MM.1S (cell line): Measurements from ENCODE around the gene ZNF771.

Experiments used
- DNase-seq: peaks from one replicate; pipeline ENCODE4 v3.0.0-alpha.2; 2015
- H2AFZ ChIP-seq: fragments of 300-600 bp; sonication (generic); 2 replicates; pipeline ENCODE4 v1.6.0; 2016; ENCODE audit warnings: antibody characterized with exemption, low read length
- H3F3A ChIP-seq: fragments of 300-600 bp; sonication (generic); 2 replicates; pipeline ENCODE4 v1.6.1; 2016; ENCODE audit warnings: mild to moderate bottlenecking, antibody characterized with exemption, low read length, moderate library complexity, mixed read lengths; ENCODE audit not compliant: insufficient read depth
- H3K27ac ChIP-seq: fragments of 300-600 bp; sonication (generic); 2 replicates; pipeline ENCODE4 v1.5.1; 2016; ENCODE audit warnings: mild to moderate bottlenecking, low read length
- H3K27me3 ChIP-seq: fragments of 300-600 bp; sonication (generic); replicated peaks from 2 replicates; pipeline ENCODE4 v1.6.0; 2016; ENCODE audit warnings: low read length; ENCODE audit not compliant: insufficient read depth
- H3K36me3 ChIP-seq: fragments of 300-600 bp; sonication (generic); replicated peaks from 2 replicates; pipeline ENCODE4 v1.6.1; 2016; ENCODE audit warnings: mild to moderate bottlenecking, low read length, mixed read lengths; ENCODE audit not compliant: insufficient read depth
- H3K4me1 ChIP-seq: fragments of 300-600 bp; sonication (generic); 2 replicates; pipeline ENCODE4 v1.6.1; 2016; ENCODE audit warnings: low read length, mixed read lengths
- H3K4me2 ChIP-seq: fragments of 300-600 bp; sonication (generic); 2 replicates; pipeline ENCODE4 v1.6.0; 2016; ENCODE audit warnings: low read depth, low read length
- H3K4me3 ChIP-seq: fragments of 300-600 bp; sonication (generic); 2 replicates; pipeline ENCODE4 v1.5.1; 2016; ENCODE audit warnings: low read length, mixed read lengths
- H3K79me2 ChIP-seq: fragments of 300-600 bp; sonication (generic); 2 replicates; pipeline ENCODE4 v1.6.1; 2016; ENCODE audit warnings: mixed run types, low read length, mixed read lengths
- H3K9ac ChIP-seq: fragments of 300-600 bp; sonication (generic); 2 replicates; pipeline ENCODE4 v1.6.1; 2016; ENCODE audit warnings: low read length, mixed read lengths
- H3K9me2 ChIP-seq: fragments of 300-600 bp; sonication (generic); replicated peaks from 2 replicates; pipeline ENCODE4 v1.6.1; 2016; ENCODE audit warnings: mild to moderate bottlenecking, low read length, mixed read lengths; ENCODE audit not compliant: insufficient read depth
- H3K9me3 ChIP-seq: fragments of 300-600 bp; sonication (generic); replicated peaks from 2 replicates; pipeline ENCODE4 v1.6.1; 2016; ENCODE audit warnings: mild to moderate bottlenecking, low read length, mixed read lengths; ENCODE audit not compliant: insufficient read depth
- H4K20me1 ChIP-seq: fragments of 300-600 bp; sonication (generic); 2 replicates; pipeline ENCODE4 v1.6.1; 2016; ENCODE audit warnings: mild to moderate bottlenecking, low read length, moderate library complexity, mixed read lengths; ENCODE audit not compliant: insufficient read depth
- CTCF ChIP-seq: fragments of 300-600 bp; sonication (generic); IDR thresholded peaks from 2 replicates; pipeline ENCODE4 v1.5.1; 2016; ENCODE audit warnings: antibody characterized with exemption, low read length, mixed read lengths
- EZH2 ChIP-seq: fragments of 300-600 bp; sonication (generic); optimal IDR thresholded peaks from 2 replicates; pipeline ENCODE3; 2017; ENCODE audit warnings: low read depth, mild to moderate bottlenecking, antibody characterized with exemption, low read length, mixed read lengths
- EZH2phosphoT487 ChIP-seq: fragments of 300-600 bp; sonication (generic); IDR thresholded peaks from 2 replicates; pipeline ENCODE4 v1.6.1; 2018; ENCODE audit warnings: antibody characterized with exemption, low read length

ZNF771 gene

GRCh38 chr16:30444231-30445148, 37.1 kb downstream of the ZNF771 start:
- Histone ChIP-seq H3K27ac (no peak overlapping the region), H3K9ac (peak overlapping the region; percentile 86; the same call in 1 of the 2 replicates), H2AFZ (peak overlapping the region; percentile 83), H3K36me3 (no peaks in the 10 kb centered on the region), H3K4me3 (peak overlapping the region; percentile 81), H3K27me3 (no peaks in the 10 kb centered on the region), H3K9me2 (no peaks in the 10 kb centered on the region), H3K79me2 (peaks cover 16% of the 10 kb centered on the region), H3K4me1 (peaks cover 13% of the 10 kb centered on the region), H3K9me3 (no peaks in the 10 kb centered on the region), H3F3A (no peaks in the 10 kb centered on the region), H4K20me1 (no peaks in the 10 kb centered on the region), H3K4me2 (peak overlapping the region; percentile 88)
- TF ChIP-seq CTCF (no peak), EZH2 (no peak), EZH2phosphoT487 (no peak)
- DNase-seq = no peak

GRCh38 chr16:30445149-30445407, 37.7 kb downstream of the ZNF771 start:
- Histone ChIP-seq H3K4me3 (peak overlapping the region; percentile 81), H2AFZ (peak overlapping the region; percentile 83), H3K27me3 (no peaks in the 10 kb centered on the region), H3K9me2 (no peaks in the 10 kb centered on the region), H3K27ac (peak overlapping the region; percentile 64; the same call in 1 of the 2 replicates), H3K9ac (peak overlapping the region; percentile 86), H3F3A (no peaks in the 10 kb centered on the region), H3K79me2 (peaks cover 16% of the 10 kb centered on the region), H3K4me2 (peak overlapping the region; percentile 88), H3K36me3 (no peaks in the 10 kb centered on the region), H4K20me1 (no peaks in the 10 kb centered on the region), H3K9me3 (no peaks in the 10 kb centered on the region), H3K4me1 (peaks cover 13% of the 10 kb centered on the region)
- TF ChIP-seq EZH2phosphoT487 (no peak), EZH2 (no peak), CTCF (no peak)
- DNase-seq = no peak

- Histone ChIP-seq H3K79me2 (peaks cover 16% of the 10 kb centered on the region), H3K27me3 (no peaks in the 10 kb centered on the region), H4K20me1 (no peaks in the 10 kb centered on the region), H3K4me1 (peaks cover 13% of the 10 kb centered on the region), H3K9ac (peak within 1 kb of the TSS; percentile 86), H3K9me2 (no peaks in the 10 kb centered on the region), H3K4me2 (peak within 1 kb of the TSS; percentile 88), H3K27ac (peak within 1 kb of the TSS; percentile 64; the same call in 1 of the 2 replicates), H2AFZ (peak within 1 kb of the TSS; percentile 83), H3K9me3 (no peaks in the 10 kb centered on the region), H3K4me3 (peak within 1 kb of the TSS; percentile 81), H3K36me3 (no peaks in the 10 kb centered on the region), H3F3A (no peaks in the 10 kb centered on the region)
- no peak for TF ChIP-seq EZH2phosphoT487
- peak; percentile 47 for TF ChIP-seq CTCF
- no peak for TF ChIP-seq EZH2
- peak; percentile 99 for DNase-seq
Measured at GRCh38 chr16:30445408-30446202, 38.2 kb downstream of the ZNF771 start, which contains the start of gene SEPHS2. TSS of gene SEPHS2 (minus strand) at chr16:30445874. CDS start at chr16:30445727, 147 bp downstream.
